SU-DHL-6 (cell line): Measurements from ENCODE around the gene VRK3.

Experiments used
- H2AFZ ChIP-seq: fragments of 200-600 bp; sonication (generic); 2 replicates; pipeline ENCODE4 v1.6.1; 2014; ENCODE audit warnings: low read depth, mild to moderate bottlenecking, moderate library complexity, mixed read lengths, antibody characterized with exemption, low read length; ENCODE audit not compliant: severe bottlenecking
- H3F3A ChIP-seq: fragments of 200-600 bp; shearing (Covaris generic); 2 replicates; pipeline ENCODE4 v1.6.0; 2016; ENCODE audit warnings: antibody characterized with exemption, mild to moderate bottlenecking; ENCODE audit not compliant: insufficient read depth
- H3K27ac ChIP-seq: fragments of 200-600 bp; sonication (generic); 2 replicates; pipeline ENCODE4 v1.5.1; 2016; ENCODE audit warnings: low read depth, mild to moderate bottlenecking, low read length, moderate library complexity, mixed read lengths
- H3K27me3 ChIP-seq: fragments of 200-600 bp; sonication (generic), shearing (Covaris generic); 2 replicates; pipeline ENCODE4 v1.6.0; 2014; ENCODE audit warnings: mild to moderate bottlenecking, low read length
- H3K36me3 ChIP-seq: fragments of 200-600 bp; sonication (generic); 2 replicates; pipeline ENCODE4 v1.6.1; 2014; ENCODE audit warnings: mild to moderate bottlenecking, low read length, mixed read lengths
- H3K4me2 ChIP-seq: fragments of 300-600, 200-600 bp; shearing (Covaris generic), sonication (generic); 2 replicates; pipeline ENCODE4 v1.6.0; 2014; ENCODE audit warnings: low read length, low read depth, mild to moderate bottlenecking; ENCODE audit not compliant: poor library complexity, severe bottlenecking
- H3K4me3 ChIP-seq: fragments of 200-600 bp; sonication (generic); 2 replicates; pipeline ENCODE4 v1.5.1; 2014; ENCODE audit warnings: antibody characterized with exemption, low read length, mild to moderate bottlenecking, mixed read lengths; ENCODE audit not compliant: insufficient read depth, poor library complexity, severe bottlenecking
- H3K79me2 ChIP-seq: fragments of 200-600 bp; sonication (generic); 2 replicates; pipeline ENCODE4 v1.6.1; 2014; ENCODE audit warnings: mild to moderate bottlenecking, low read length, moderate library complexity; ENCODE audit not compliant: insufficient read depth
- H3K9ac ChIP-seq: fragments of 200-600 bp; sonication (generic); 2 replicates; pipeline ENCODE4 v1.7.0; 2014; ENCODE audit warnings: mild to moderate bottlenecking, low read length
- H3K9me2 ChIP-seq: fragments of 200-600 bp; sonication (generic); replicated peaks from 2 replicates; pipeline ENCODE4 v1.6.1; 2014; ENCODE audit warnings: low read length; ENCODE audit not compliant: insufficient read depth
- H3K9me3 ChIP-seq: fragments of 200-600 bp; sonication (generic); 2 replicates; pipeline ENCODE4 v1.6.1; 2014; ENCODE audit warnings: low read length, mixed read lengths; ENCODE audit not compliant: insufficient read depth
- H4K20me1 ChIP-seq: fragments of 200-600 bp; sonication (generic); 2 replicates; pipeline ENCODE4 v1.6.1; 2014; ENCODE audit warnings: low read depth, mild to moderate bottlenecking, antibody characterized with exemption, low read length, moderate library complexity, mixed read lengths
- CTCF ChIP-seq: fragments of 200-600 bp; sonication (generic); IDR thresholded peaks from one replicate; pipeline ENCODE4 v1.5.1; 2017; ENCODE audit warnings: antibody characterized with exemption, mild to moderate bottlenecking, low read length, moderate library complexity; ENCODE audit not compliant: insufficient read depth, poor library complexity, severe bottlenecking
- EZH2phosphoT487 ChIP-seq: fragments of 200-600 bp; sonication (generic), shearing (Covaris generic); conservative IDR thresholded peaks from 2 replicates; pipeline ENCODE4 v1.6.1; 2018; ENCODE audit warnings: mild to moderate bottlenecking, antibody characterized with exemption, low read length, moderate library complexity, mixed read lengths

The VRK3 gene

DNA sequence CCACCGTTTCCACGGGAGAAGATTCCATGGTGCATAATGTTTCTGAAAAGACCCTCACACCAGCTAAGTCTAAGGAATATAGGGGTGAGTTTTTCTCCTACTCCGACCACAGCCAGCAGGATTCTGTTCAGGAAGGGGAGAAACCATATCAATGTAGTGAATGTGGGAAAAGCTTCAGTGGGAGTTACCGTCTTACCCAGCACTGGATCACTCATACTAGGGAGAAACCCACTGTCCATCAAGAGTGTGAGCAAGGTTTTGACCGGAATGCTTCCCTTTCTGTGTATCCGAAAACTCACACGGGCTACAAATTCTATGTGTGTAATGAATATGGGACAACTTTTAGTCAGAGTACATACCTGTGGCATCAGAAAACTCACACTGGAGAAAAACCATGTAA lies 19.8 kb upstream of the VRK3 start:
- Histone ChIP-seq H3K9ac (no peak overlapping the region), H3K79me2 (no peaks in the 10 kb centered on the region), H3K9me3 (peaks cover 31% of the 10 kb centered on the region; the same call in 1 of the 2 replicates), H3K4me2 (no peak overlapping the region), H4K20me1 (no peaks in the 10 kb centered on the region), H3K27ac (no peak overlapping the region), H3K36me3 (peaks cover 59% of the 10 kb centered on the region), H2AFZ (no peak overlapping the region), H3K27me3 (no peaks in the 10 kb centered on the region), H3K9me2 (no peaks in the 10 kb centered on the region), H3K4me3 (no peak overlapping the region), H3F3A (no peaks in the 10 kb centered on the region)
- no peak for TF ChIP-seq EZH2phosphoT487
- TF ChIP-seq CTCF: no peak

DNA sequence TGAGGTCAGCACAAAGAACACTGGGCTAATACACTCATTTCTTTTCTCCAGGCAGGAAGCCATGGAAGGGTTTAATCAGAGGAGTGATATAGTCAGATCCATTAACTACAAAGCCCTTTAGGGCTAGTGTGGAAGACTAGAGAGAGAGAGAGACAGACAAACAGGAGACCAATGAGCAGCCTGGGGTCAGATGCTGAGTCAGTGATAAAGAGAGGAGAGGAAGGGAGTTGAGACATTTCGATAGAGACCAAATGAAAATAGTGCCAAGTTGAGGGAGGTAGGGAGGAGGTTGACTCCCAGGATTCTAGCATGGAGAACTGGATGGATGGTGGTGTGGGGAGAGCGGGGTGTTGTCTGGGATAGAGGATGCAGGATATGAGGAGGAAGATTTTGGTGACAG lies 18.8 kb upstream of the VRK3 start:
- Histone ChIP-seq H3K9me2 (no peaks in the 10 kb centered on the region), H3K9ac (no peak overlapping the region), H3K36me3 (peaks cover 62% of the 10 kb centered on the region), H3F3A (no peaks in the 10 kb centered on the region), H3K4me2 (no peak overlapping the region), H3K27me3 (no peaks in the 10 kb centered on the region), H3K79me2 (no peaks in the 10 kb centered on the region), H3K9me3 (peaks cover 31% of the 10 kb centered on the region; the same call in 1 of the 2 replicates), H3K4me3 (no peak overlapping the region), H4K20me1 (no peaks in the 10 kb centered on the region), H3K27ac (no peak overlapping the region), H2AFZ (no peak overlapping the region)
- TF ChIP-seq EZH2phosphoT487: no peak
- TF ChIP-seq CTCF: no peak

DNA sequence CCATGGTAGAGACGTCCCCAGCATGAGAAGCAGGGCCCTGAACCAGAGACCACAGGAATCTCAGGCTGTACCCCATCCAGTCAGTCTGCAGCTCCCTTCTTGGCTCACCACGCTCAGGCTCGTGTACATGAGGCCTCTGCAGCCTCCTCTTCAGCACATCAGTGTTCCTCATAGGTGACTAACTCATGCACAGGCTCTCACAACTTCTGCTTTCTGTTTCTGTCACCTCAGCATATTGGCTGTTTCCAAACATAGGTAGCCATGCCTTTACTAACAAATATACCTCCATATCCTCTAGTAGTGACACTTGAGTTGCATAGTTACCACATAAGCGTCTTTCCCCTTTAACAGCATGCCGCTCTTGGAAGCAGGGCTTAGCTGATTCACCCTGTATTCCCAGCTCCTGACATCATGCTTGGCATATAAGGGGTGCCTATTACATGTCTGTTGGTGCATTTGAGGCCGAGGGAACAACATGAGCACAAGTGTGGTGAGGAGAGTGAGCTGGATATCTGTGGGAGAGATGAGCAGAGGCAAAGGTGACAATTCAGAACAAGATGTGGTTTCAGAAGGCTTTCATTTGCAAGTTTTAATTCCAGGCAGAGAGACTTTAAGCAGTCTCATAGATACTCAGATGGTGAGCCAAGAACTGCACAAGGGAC lies 17.3 kb upstream of the VRK3 start:
- Histone ChIP-seq H3K9ac (no peak overlapping the region), H3K9me2 (no peaks in the 10 kb centered on the region), H4K20me1 (no peaks in the 10 kb centered on the region), H3K79me2 (no peaks in the 10 kb centered on the region), H3K27me3 (no peaks in the 10 kb centered on the region), H2AFZ (no peak overlapping the region), H3F3A (no peaks in the 10 kb centered on the region), H3K27ac (no peak overlapping the region), H3K4me3 (no peak overlapping the region), H3K4me2 (no peak overlapping the region), H3K9me3 (peaks cover 31% of the 10 kb centered on the region; the same call in 1 of the 2 replicates), H3K36me3 (peaks cover 61% of the 10 kb centered on the region)
- TF ChIP-seq CTCF (no peak), EZH2phosphoT487 (no peak)
